GM18502 (cell line): ENCODE measurements around the gene AKR7A2.

Experiments used
- ATAC-seq: cut with Tn5 transposase; IDR thresholded peaks from one replicate; pipeline ENCODE4 v1.9.1; 2021; ENCODE audit warnings: mild to moderate bottlenecking; ENCODE audit not compliant: unreplicated experiment, poor library complexity

Gene AKR7A2

GRCh38 chr1:19344372-19344810 is 32.4 kb upstream of the AKR7A2 start:
- ATAC-seq = no peak

GRCh38 chr1:19343617-19344350 is 31.8 kb upstream of the AKR7A2 start:
- no peak for ATAC-seq

GRCh38 chr1:19342894-19343616 is 31.1 kb upstream of the AKR7A2 start:
- no peak for ATAC-seq

- no peak for ATAC-seq
These were observed 30.3 kb upstream of the AKR7A2 start for GRCh38 chr1:19342062-19342750.

GRCh38 chr1:19341201-19342061 is 29.5 kb upstream of the AKR7A2 start:
- no peak for ATAC-seq

GRCh38 chr1:19340387-19340937 is 28.5 kb upstream of the AKR7A2 start:
- ATAC-seq = no peak

GRCh38 chr1:19339214-19339861 is 27.4 kb upstream of the AKR7A2 start:
- ATAC-seq = no peak

- ATAC-seq = no peak
These were observed 26.4 kb upstream of the AKR7A2 start for GRCh38 chr1:19338323-19338762.

GRCh38 chr1:19337289-19337688 is 25.3 kb upstream of the AKR7A2 start:
- ATAC-seq = no peak

GRCh38 chr1:19336543-19336942 is 24.6 kb upstream of the AKR7A2 start:
- ATAC-seq = no peak

- no peak for ATAC-seq
These were observed 21.8 kb upstream of the AKR7A2 start for GRCh38 chr1:19333587-19334354.

- ATAC-seq = no peak
These were observed 20.9 kb upstream of the AKR7A2 start for GRCh38 chr1:19332832-19333231.

- ATAC-seq = no peak
These were observed 19.4 kb upstream of the AKR7A2 start for GRCh38 chr1:19331262-19331878.

GRCh38 chr1:19330449-19331135 is 18.6 kb upstream of the AKR7A2 start:
- ATAC-seq = no peak

- no peak for ATAC-seq
These were observed 17.7 kb upstream of the AKR7A2 start for GRCh38 chr1:19329611-19330010.

- ATAC-seq = no peak
These were observed 17.2 kb upstream of the AKR7A2 start for GRCh38 chr1:19329188-19329587.

- ATAC-seq = no peak
These were observed 16.5 kb upstream of the AKR7A2 start for GRCh38 chr1:19328486-19328885.

- no peak for ATAC-seq
These were observed 15.8 kb upstream of the AKR7A2 start for GRCh38 chr1:19327736-19328135.
